K562 treated with DMSO at 1 percent for 12 hours (cell line): Measurements from ENCODE around the gene CLCC1. TPM values are rescaled to one million over a fixed set of nuclear protein-coding genes. Genes with fewer than 3 reads are reported as not detected.

Experiments
- total RNA-seq: library from RNA; unstranded; fragments of 300-600 nt; gene quantifications from 2 replicates; pipeline ENCODE4 v1.2.3, GENCODE V29; 2022; ENCODE audit not compliant: insufficient read depth

The CLCC1 gene, protein sequence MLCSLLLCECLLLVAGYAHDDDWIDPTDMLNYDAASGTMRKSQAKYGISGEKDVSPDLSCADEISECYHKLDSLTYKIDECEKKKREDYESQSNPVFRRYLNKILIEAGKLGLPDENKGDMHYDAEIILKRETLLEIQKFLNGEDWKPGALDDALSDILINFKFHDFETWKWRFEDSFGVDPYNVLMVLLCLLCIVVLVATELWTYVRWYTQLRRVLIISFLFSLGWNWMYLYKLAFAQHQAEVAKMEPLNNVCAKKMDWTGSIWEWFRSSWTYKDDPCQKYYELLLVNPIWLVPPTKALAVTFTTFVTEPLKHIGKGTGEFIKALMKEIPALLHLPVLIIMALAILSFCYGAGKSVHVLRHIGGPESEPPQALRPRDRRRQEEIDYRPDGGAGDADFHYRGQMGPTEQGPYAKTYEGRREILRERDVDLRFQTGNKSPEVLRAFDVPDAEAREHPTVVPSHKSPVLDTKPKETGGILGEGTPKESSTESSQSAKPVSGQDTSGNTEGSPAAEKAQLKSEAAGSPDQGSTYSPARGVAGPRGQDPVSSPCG
- 21.5 and 28.3 TPM in 2 replicates for total RNA-seq

GRCh38 chr1:108963052-108963686, at the start of gene CLCC1:
Gene CLCC1 (minus strand): TSS chr1:108963484. CDS start chr1:108950437, 13,047 bp downstream.

Other genes with a start within 250 kb of the CLCC1 start
- gene STXBP3, start 216.8 kb downstream of the CLCC1 start, total RNA-seq = 22.5 and 53.2 TPM in 2 replicates
- gene AKNAD1, start 106.4 kb downstream of the CLCC1 start, total RNA-seq = not detected in 2 replicates
- 19.4 and 43.2 TPM in 2 replicates for gene GPSM2, start 86.5 kb downstream of the CLCC1 start, total RNA-seq
- gene WDR47, start 78.6 kb upstream of the CLCC1 start, total RNA-seq = 4.4 and 13.7 TPM in 2 replicates
- gene TAF13, start 112.5 kb upstream of the CLCC1 start, total RNA-seq = 29.6 and 54.9 TPM in 2 replicates
- 8.6 and 25.4 TPM in 2 replicates for gene TMEM167B, start 127.3 kb upstream of the CLCC1 start, total RNA-seq
- gene ELAPOR1, start 150.6 kb upstream of the CLCC1 start, total RNA-seq = 0.13 and 0.19 TPM in 2 replicates